Muscle layer of colon (tissue), 2 donors: ENCODE measurements around the gene SIAE.

Source experiments
- H3K27ac ChIP-seq: one replicate; pipeline ENCODE4 v1.7.0; 2013; ENCODE audit warnings: low read depth, mild to moderate bottlenecking, low read length, moderate library complexity
- H3K27me3 ChIP-seq, 2 donors: one replicate each; pipeline ENCODE4 v1.7.0; 2013; ENCODE audit warnings: low read length in 2 of 2, mild to moderate bottlenecking in 2 of 2; ENCODE audit not compliant: insufficient read depth in 2 of 2, control insufficient read depth in 1 of 2
- H3K36me3 ChIP-seq: one replicate; pipeline ENCODE4 v1.7.0; 2013; ENCODE audit warnings: mild to moderate bottlenecking, low read length; ENCODE audit not compliant: insufficient read depth
- H3K4me1 ChIP-seq: one replicate; pipeline ENCODE4 v1.7.0; 2013; ENCODE audit warnings: mild to moderate bottlenecking, low read length; ENCODE audit not compliant: insufficient read depth
- H3K4me3 ChIP-seq, 2 donors: one replicate each; pipeline ENCODE4 v1.7.0; 2013; ENCODE audit warnings: low read length in 2 of 2, low read depth in 1 of 2, mild to moderate bottlenecking in 1 of 2, moderate library complexity in 1 of 2
- H3K9ac ChIP-seq: one replicate; pipeline ENCODE4 v1.7.0; 2013; ENCODE audit warnings: low read length
- H3K9me3 ChIP-seq: one replicate; pipeline ENCODE4 v1.7.0; 2013; ENCODE audit warnings: mild to moderate bottlenecking, low read length
- donor health status: abdominal sarcoma.
- donor health status: Adenocarcinoma of cecum.

Gene SIAE

GRCh38 chr11:124693142-124693541 is 19.6 kb upstream of the SIAE start:
- Histone ChIP-seq H3K9me3 (no peaks in the 10 kb centered on the region), H3K27ac (no peak overlapping the region), H3K4me1 (no peaks in the 10 kb centered on the region), H3K36me3 (no peaks in the 10 kb centered on the region), H3K9ac (no peak overlapping the region), H3K4me3 (no peak overlapping the region), H3K27me3 (no peaks in the 10 kb centered on the region)

GRCh38 chr11:124682443-124682842 is 8.9 kb upstream of the SIAE start:
- Histone ChIP-seq H3K27me3 (no peaks in the 10 kb centered on the region), H3K4me1 (no peaks in the 10 kb centered on the region), H3K4me3 (no peak overlapping the region), H3K36me3 (no peaks in the 10 kb centered on the region), H3K9me3 (no peaks in the 10 kb centered on the region), H3K27ac (no peak overlapping the region), H3K9ac (no peak overlapping the region)

- no peak overlapping the region for H3K27ac ChIP-seq
- no peaks in the 10 kb centered on the region for H3K27me3 ChIP-seq
- no peaks in the 10 kb centered on the region for H3K9me3 ChIP-seq
- no peaks in the 10 kb centered on the region for H3K36me3 ChIP-seq
- no peak overlapping the region for H3K9ac ChIP-seq
- H3K4me1 ChIP-seq = no peaks in the 10 kb centered on the region
- no peak overlapping the region for H3K4me3 ChIP-seq
Measured at GRCh38 chr11:124681421-124681820, 7.9 kb upstream of the SIAE start.

DNA sequence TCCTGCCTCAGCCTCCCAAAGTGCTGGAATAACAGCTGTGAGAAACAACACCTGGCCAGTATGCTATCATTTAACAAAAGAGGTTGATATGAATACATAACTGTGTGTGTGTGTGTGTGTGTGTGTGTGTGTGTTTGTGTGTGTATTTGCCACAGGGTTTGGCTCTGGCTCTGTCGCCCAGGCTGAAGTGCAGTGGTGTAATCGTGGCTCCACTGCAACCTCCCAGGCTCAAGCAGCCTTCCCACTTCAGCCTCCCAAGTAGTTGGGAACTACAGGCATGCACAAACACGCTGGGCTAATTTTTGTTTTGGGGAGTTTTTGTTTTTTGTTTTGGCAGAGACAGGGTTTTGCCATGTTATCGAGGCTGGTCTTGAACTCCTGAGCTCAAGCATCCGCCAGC is 4.9 kb upstream of the SIAE start:
- Histone ChIP-seq H3K9ac (no peak overlapping the region), H3K36me3 (no peaks in the 10 kb centered on the region), H3K27me3 (no peaks in the 10 kb centered on the region), H3K4me3 (no peak overlapping the region), H3K9me3 (no peaks in the 10 kb centered on the region), H3K4me1 (peaks cover 9% of the 10 kb centered on the region), H3K27ac (no peak overlapping the region)

- Histone ChIP-seq H3K4me3 (no peak overlapping the region), H3K4me1 (peaks cover 19% of the 10 kb centered on the region), H3K27me3 (no peaks in the 10 kb centered on the region), H3K27ac (no peak overlapping the region), H3K9ac (no peak overlapping the region), H3K36me3 (no peaks in the 10 kb centered on the region), H3K9me3 (no peaks in the 10 kb centered on the region)
Measured at GRCh38 chr11:124676386-124676785, 2.8 kb upstream of the SIAE start.

DNA sequence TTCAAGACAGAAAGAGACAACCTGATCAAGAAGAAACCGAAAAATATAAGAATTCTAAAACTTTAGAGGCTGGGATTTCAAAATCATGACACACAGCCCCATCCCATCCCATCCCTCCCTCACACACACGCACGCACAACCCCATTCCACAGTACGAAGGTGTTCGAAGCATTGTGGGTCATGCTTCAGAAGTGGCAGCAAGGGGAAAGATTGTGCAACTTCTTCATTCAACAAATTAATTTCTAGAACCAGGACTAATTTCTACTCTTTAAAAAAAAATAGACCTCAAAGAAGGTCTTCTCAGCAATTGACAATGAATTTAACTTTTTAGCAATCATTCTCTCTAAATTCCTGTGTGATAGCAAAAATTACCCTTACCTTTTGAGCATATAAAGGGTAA is 1.0 kb upstream of the SIAE start:
- no peaks in the 10 kb centered on the region for H3K9me3 ChIP-seq
- no peaks in the 10 kb centered on the region for H3K27me3 ChIP-seq
- H3K36me3 ChIP-seq = no peaks in the 10 kb centered on the region
- H3K4me1 ChIP-seq = peaks cover 19% of the 10 kb centered on the region
- H3K4me3 ChIP-seq = peak overlapping the region; percentile 75 to 80
- peak overlapping the region; percentile 69 for H3K27ac ChIP-seq
- no peak overlapping the region for H3K9ac ChIP-seq

DNA sequence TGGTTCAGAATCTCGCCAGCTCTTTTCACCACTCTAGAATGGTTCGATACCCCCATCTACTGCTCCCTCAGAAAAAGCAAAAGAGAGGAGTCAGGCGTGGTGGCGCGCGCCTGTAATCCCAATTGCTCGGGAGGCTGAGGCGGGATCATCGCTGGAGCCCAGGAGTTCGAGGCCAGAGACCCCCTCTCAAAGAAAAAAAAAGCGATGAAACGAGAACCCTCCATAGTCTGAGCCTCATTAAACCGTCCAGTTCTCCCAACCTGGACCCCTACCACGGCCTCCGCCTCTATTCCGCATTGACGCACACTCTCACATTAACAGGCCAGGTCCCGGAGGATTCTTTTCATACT is 604 bp upstream of the SIAE start:
- no peaks in the 10 kb centered on the region for H3K36me3 ChIP-seq
- no peaks in the 10 kb centered on the region for H3K9me3 ChIP-seq
- H3K27me3 ChIP-seq = no peaks in the 10 kb centered on the region
- H3K4me1 ChIP-seq = peaks cover 19% of the 10 kb centered on the region
- H3K4me3 ChIP-seq = peak overlapping the region; percentile 75 to 80
- no peak overlapping the region for H3K9ac ChIP-seq
- H3K27ac ChIP-seq = peak overlapping the region; percentile 69

DNA sequence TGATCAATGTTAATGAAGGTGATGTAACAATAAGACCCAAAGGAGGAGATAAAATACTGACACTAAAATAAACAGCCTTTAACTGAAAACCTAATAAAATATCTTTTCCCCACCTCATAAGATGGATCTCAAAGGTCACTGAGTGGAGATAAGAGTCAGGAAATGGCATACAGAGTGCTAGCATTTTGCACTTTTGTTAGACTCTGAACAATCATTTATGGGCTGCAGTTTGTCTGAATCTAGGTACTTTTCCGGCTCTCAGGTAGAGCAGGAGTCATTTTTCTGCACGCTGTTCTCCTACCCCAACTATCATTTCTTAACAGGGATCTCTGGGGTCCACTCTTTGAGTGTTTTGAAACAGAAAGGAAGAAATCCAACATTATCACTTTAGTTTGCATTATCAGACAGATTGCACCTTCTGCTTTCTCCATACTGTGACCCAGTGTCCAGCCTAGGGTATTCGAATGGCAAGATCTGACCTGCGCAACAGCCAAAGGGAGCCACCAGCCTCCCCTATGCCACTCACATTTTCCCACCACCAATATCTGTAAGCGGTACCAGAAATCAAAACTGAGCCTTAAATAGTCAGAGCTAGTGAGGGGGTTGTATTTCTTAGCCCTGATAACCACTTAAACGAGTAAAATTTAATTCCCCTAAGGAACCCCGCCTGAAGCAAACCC is 863 bp downstream of the SIAE start:
- H3K36me3 ChIP-seq = no peaks in the 10 kb centered on the region
- H3K27ac ChIP-seq = peak overlapping the region; percentile 91
- H3K27me3 ChIP-seq = no peaks in the 10 kb centered on the region
- H3K9ac ChIP-seq = peak overlapping the region; percentile 75
- H3K9me3 ChIP-seq = no peaks in the 10 kb centered on the region
- peaks cover 19% of the 10 kb centered on the region for H3K4me1 ChIP-seq
- peak overlapping the region; percentile 75 to 80 for H3K4me3 ChIP-seq

DNA sequence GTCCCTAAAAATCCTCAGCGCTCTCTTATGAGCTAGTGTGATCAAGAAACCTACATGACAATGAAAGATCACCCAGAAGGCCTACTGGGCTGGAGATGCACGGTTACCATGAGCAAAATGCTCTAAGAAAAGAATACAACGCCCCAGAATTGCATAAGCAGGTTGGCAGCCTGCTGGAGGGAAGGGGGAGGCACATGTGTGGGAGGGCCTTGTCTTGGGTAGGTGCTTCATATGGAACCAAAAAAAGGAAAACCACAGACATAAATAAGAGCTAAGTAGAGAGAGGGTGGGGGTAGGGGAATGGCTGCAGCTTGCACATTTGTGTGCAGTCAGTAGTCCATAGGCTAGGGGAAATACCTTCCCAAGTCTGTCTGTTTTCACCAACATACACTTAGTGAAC is 2.8 kb downstream of the SIAE start:
- no peak overlapping the region for H3K27ac ChIP-seq

GRCh38 chr11:124669193-124669592 is 4.3 kb downstream of the SIAE start:
- Histone ChIP-seq H3K27me3 (no peaks in the 10 kb centered on the region), H3K36me3 (peaks cover 6% of the 10 kb centered on the region), H3K4me1 (peaks cover 11% of the 10 kb centered on the region), H3K9ac (no peak overlapping the region), H3K4me3 (no peak overlapping the region), H3K9me3 (no peaks in the 10 kb centered on the region), H3K27ac (no peak overlapping the region)

More for the DNA sequence above, 2.8 kb downstream of the SIAE start:
- no peaks in the 10 kb centered on the region for H3K9me3 ChIP-seq
- no peaks in the 10 kb centered on the region for H3K27me3 ChIP-seq
- H3K4me1 ChIP-seq = peaks cover 19% of the 10 kb centered on the region
- H3K36me3 ChIP-seq = peaks cover 6% of the 10 kb centered on the region
- H3K4me3 ChIP-seq = no peak overlapping the region
- no peak overlapping the region for H3K9ac ChIP-seq

DNA sequence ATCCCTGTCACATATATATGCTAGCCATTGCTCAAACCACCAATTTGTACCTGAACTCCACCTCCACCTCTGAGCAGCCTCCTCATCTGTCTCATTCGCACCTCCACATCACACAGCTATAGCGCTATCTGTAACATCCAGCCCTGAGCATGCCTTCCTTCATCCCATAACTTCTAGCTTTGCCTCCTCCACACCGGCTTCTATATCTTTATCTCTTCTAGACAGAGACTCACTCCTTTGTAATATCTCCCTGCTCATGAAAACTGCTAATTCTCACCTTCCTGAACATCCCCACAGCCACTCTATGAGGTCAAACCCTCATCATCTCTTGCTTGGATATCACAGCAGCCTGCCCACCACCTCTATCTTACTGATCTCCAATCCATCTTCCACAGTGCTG is 5.9 kb downstream of the SIAE start:
- peaks cover 6% of the 10 kb centered on the region for H3K36me3 ChIP-seq
- peaks cover 3% of the 10 kb centered on the region for H3K4me1 ChIP-seq
- H3K4me3 ChIP-seq = no peak overlapping the region
- H3K27ac ChIP-seq = no peak overlapping the region
- no peak overlapping the region for H3K9ac ChIP-seq
- H3K9me3 ChIP-seq = no peaks in the 10 kb centered on the region
- no peaks in the 10 kb centered on the region for H3K27me3 ChIP-seq

DNA sequence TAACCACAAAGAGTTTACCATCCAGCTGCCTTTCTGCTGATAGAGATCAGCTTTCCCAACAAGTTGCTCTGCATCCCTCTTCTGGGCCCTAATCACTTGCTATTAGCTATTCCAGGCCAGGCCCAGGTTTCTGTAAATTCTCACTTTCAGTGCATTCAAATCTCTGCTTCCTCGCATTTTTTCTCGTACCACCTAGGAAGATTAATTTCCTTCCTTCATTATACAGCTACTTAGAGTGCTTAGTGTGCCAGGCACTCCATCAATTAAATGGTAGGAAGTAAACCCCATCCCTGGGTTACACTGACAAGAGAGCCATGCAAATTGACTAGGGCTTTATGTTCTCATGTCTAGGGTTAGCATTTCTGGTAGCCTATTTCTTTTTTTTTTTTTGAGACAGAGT is 9.7 kb downstream of the SIAE start:
- Histone ChIP-seq H3K27ac (no peak overlapping the region), H3K27me3 (no peaks in the 10 kb centered on the region), H3K36me3 (peaks cover 6% of the 10 kb centered on the region), H3K9ac (no peak overlapping the region), H3K9me3 (no peaks in the 10 kb centered on the region), H3K4me1 (no peaks in the 10 kb centered on the region), H3K4me3 (no peak overlapping the region)
